T1000 (cell line): ENCODE measurements around the gene CEP63.
A peak's percentile ranks its signal among the peaks of the same experiment; 100 is the strongest.

Source experiments
- DNase-seq: peaks from one replicate; lab custom pipeline; 2025; ENCODE audit warnings: mixed read lengths; lab: John Stamatoyannopoulos, UW

Gene CEP63

DNA sequence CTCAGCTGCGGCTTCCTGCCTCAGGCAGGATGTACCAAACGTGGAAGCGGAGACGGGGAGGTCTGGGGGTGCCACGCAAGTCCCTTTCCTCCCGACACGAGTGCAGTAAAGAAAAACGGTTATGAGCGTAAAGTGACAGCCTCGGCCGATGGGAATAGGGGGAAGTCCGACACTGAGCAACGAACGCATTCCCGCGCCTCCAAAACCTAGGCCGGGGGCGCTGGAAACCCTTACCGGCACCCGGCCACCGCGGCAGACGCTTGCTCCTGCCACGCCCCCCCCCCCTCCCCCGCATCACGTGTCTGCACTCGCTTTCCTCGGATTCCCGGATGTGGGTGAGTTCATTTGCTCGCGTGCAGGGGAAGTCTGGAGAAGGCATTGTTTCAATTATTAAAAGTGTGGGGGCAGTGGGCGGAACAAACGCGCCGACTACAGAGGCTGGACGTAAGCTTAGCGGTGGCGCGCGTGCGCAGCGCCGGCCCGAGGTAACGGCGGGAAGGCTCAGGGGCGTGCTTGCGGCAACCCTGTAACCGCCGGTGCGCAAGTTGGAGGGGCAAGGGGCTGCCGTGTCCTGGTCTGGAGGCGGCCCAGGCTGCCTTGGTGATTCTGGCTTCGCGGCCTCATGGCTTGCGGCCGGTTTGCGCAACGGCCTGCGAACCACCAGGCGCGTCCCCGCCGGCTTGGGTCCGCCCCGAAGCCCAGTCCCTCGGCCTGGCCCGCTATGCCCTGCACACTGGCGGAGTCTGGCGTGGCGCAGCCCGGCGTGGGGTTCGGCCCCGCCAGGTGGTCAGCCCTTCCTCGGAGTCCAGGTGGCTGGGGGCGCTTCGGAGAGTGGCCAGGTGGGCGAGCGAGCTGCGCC, at the start of gene CEP63, which contains the start of gene ANAPC13:
TSS of gene CEP63 (plus strand) at position 340 of the 859 bp plus-strand sequence. CDS start 9,264 bp downstream, outside the sequence.
TSS of gene ANAPC13 (minus strand) at position 268 of the 859 bp plus-strand sequence. CDS start 3,081 bp downstream, outside the sequence.
- peak; percentile 90 for DNase-seq

DNA sequence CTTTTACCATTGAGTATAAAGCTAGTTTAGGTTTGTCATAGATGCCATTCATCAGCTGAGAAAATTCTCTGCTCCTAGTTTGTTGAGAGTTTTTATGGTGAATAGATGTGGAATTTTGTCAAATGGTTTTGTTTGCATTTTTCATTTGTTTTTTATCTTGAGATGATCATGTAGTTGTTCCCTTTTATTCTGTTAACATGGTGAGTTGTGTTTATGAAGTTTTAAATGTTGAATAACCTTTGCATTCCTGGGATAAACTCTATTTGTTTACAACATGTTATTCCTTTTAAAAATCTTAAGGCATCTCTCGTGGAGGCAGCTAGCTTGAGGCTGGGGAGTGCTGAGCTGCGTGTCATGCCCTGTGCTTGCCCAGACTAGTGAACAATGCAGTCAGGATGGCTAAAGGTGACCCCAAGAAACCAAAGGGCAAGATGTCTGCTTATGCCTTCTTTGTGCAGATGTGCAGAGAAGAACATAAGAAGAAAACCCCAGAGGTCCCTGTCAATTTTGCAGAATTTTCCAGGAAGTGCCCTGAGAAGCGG, 48.6 kb upstream of the CEP63 start:
- DNase-seq: no peak

DNA sequence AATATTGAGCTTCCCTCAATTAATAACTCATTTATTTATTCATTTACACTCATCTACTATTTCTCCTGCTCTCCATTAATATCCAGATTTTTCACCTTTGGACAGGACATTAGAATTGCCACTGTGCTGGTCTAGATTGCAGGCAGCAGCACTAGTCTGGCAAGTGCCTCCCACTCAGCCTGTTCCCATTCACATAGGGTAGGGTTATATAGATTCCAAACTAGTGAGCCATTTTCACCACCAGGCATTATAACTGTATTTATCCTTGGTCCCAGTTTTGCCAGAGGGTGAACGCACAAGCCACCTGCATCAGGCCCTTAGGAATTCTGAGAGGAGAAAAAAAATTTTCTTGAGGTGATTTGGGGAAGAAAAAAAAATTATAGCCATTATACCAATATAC, 44.5 kb upstream of the CEP63 start:
- no peak for DNase-seq

DNA sequence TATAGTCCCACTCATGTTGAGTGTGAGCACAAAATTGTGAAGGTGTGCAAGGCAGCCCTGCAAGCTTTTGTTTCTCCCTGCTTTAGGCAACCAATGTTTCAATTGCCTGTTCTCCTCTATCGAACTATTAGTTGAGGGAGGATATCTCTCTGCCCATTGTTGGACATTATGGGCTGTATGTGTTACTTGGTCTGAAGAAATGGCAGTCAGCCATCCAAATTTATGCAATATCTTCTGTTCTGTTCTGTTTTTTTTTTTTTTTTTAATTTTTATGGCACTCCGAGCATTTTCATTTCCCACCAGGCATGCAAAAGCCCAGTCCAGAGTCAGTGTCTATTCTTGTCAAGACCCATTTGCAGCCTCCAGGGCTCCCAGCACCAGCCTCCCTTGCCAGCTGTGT, 44.0 kb upstream of the CEP63 start:
- DNase-seq: no peak

DNA sequence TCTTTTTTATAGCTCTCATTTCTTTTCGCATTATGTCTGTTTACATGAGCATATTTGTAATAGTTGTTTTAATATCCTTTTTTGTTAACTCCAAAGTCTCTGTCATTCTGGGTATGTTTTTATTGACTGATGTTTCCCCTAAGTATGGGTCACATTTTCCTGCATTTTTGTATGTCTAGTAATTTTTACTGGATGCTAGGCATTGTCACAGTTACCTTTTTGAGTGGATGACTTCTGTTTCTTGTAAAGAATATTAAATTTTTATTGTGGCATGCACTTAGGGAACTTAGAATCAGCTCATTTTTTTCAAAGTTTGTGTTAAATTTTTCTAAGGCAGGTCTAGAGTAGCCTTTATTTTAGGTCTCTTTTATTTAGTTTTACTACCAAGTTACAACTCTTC, 40.8 kb upstream of the CEP63 start:
- no peak for DNase-seq

DNA sequence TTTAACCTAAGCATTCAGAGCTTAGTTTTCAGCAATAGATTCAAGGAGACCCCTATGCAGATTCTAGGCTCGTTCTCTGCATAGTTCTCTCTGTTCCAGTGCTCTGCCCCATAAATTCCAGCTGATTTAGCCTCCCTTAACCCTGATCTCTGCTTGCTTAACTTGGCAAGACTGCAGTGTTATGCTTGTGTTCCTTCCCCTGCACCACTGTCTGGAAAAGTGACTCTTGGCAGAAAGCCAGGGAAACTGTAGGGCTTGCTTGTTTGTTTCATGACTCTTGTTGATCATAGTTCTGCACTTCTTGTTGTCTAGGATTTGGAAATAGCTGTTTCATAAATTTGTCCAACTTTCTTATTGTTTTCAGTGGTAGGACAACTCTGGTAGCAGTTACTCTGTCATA, 40.2 kb upstream of the CEP63 start:
- no peak for DNase-seq

DNA sequence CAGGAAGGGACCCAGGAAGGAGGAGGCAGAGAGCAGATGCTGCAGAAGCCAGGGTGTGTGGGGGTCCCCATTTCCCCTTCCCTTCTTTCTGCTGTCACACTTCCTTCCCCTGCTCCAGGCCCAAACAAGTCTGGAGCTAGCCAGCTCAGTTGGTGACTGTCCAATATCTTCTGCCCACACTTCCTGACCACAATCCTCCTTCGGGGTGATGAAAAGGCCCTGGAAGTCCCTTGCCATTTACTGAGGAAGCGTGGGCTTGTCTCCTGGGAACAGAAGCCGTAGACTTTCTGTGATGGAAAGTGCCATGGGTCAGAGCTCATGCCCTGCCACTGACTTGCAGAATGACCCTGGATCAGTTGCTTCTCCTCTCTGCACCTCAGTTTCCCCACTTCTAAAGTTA, 39.1 kb upstream of the CEP63 start:
- DNase-seq: no peak

DNA sequence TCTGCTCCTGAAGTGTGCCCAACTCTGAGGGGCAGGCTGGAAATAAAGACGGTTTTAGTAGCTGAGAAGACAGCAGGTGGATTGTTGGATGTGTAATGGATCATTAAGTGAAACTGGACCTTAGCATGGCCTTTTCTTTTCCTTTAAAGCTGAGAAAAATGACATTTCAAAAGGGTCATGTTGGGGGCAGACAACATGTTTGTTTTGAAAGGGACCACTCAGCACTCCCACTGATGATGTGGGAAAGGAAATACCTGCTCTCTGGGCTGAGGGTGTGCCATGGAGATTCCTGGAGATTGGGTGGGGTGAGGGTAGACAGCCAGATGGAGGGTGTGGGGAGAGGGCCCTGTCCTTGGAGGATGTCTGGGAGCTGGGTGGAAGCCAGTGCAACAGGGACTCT, 38.5 kb upstream of the CEP63 start:
- DNase-seq: no peak

DNA sequence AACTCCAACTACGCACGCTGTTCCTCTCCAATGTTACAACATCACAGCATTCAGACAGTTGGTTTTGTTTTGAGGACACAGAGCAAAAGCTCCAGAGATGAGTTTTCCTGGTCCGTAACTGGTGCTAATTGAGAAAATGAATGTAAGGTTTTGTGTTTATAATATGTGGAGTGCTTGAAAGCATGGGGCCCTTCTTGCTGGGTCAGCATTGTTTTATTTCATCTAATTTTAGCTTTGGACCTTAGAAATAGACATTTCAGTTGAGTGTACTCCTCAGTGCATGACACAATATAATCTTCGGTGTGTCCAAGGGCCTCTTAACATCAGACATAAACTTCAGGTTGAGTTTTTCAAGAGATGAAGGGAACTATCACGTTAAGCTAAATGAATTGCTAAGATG, 37.2 kb upstream of the CEP63 start:
- no peak for DNase-seq

DNA sequence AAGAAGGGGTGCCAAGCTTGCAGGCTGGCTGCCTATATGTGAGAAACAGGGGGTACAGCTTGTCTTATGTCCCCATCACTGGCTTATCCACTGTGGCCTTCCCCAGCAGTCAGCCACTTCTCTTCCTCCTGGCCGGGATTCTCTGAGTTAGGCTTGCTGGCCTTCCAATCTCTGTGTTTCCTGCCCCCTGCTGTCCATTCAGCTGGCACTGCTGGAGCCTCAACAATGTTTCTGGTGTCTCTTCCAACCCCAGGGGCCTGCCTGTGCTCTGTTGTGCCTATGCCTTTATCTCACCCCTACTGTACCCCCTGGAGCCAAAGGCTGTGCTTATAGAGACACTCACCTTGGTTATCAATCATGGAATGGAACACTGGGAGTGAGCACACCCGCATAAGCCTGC, 36.6 kb upstream of the CEP63 start:
- DNase-seq: no peak

DNA sequence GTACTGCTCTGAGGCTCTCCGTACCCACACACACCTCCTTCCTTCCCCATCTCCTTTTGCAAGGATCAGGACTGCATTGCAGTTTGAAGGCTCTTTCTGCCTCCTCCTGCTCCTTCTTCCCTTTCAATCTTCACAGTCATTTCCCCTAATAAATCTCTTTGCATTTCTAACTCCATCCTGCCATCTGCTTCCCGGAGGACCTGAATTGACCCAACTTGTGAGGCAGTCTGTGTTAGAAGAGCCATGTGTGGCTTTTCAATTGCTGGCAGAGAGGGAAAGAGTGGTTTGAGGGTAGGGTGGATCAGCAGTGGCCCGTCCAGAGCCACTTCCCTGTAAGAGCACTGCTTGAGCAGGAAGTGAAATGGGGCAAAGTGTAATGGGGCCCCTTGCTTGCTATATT, 35.9 kb upstream of the CEP63 start:
- no peak for DNase-seq

DNA sequence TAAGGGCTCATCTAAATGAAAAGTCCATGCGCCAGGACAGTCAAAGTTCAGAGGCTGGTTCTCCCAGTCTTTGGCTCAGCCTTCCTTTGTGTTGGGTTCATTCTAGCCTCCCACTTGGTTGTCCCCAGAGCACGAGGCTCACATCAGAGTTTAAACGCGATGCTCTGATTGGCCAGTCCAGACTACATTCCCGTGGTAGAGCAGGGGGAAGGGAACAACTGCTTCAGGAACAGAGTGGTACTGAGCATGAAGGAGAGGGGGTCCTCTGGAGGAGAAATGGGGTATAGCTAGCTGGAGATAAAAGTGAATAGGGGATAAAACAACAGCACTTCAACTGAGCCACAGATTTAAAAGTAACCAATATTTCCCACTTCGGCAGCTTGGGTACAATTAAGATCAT, 32.2 kb upstream of the CEP63 start:
- DNase-seq: no peak

DNA sequence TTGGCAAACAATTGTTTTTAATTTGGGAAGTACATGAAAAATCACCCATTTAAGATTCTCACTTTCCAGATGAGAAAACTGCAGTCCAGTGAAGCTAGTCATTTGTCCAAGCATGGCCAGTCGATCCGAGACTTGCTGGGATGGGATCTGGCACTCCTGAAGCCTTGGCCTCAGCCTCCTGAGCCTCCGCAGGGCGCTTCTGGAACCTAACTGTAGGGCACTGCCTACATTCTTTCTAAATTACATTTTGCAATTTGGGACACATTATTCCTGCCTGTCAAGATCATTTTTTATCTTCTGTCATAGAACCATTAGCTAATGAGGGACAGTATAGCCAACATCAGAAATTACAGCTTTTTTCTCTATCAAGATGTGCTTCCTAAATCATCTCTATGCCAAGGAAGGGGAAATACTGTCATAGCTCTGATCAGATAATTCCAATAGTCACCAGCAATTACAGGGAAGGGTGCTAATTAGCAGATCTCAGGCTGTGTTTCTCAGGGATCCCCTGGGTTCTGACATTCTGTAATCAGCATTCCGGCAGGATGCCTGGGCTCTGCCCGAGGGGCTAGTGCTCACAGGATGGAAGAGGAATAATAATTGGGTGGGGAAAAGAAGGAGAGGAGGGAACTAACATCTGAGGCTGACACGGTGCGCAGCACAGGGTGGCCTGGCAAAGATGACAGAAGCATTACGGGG, 28.3 kb upstream of the CEP63 start:
- no peak for DNase-seq

DNA sequence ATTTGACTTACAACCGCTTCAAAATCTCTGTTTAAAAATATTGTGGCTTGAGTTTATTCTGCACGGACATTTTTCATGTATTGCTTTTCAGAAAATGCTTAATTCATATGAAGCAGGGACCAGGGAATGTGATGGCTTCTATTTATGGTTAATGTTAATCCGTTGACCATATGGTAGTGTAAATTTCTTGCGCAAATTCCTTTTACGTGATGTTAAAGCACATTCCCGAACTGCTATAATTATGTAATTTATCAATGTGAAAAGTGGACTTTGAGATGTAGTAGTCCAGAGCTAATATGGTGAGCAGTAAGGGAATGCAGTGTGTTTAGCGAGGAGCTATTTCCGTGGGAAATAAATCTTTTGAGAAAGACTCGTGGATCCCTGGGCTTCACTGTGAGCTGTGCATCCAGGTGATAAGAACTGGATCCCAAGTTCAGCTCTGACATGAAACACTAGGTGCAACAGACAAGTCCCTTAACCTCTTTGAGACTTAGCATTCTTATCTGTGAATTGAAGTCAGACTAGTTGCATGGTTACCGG, 27.4 kb upstream of the CEP63 start:
- DNase-seq: no peak

DNA sequence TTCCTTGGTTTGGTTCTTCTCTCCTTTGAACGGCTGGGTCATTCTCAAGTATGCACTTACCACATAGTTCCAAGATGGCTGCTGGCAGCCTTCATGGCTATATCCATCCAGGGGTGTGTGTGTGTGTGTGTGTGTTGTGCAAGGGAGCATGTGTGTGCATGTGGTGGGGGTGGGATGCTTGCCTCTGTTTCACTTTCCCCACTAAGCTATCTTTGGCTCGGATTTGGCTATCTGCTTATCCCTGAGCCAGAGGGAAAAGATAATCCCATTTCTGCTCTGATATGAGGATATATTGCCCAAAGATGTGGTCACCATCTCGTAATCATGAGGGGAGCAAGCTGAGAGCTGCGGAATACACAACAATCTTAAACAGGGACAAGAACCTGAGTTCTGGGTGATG, 26.3 kb upstream of the CEP63 start:
- DNase-seq: no peak

DNA sequence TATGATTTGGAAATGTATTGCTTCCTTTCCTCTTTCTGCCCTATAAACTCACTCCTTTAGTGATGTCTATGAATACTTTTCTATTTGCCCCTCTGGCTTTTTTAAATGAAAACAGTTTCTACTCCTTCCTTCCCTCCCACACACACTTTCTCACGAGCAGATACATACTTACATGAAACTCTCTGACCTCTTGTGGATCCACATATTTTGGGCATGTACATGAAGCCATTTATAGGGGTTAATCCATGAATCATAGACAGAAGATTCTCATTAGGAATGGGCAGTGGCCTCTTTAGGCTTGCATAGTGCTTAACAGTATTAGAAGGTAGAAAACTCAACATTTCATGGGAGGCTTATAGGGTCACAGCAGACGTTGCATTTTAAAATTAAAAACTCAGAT, 24.9 kb upstream of the CEP63 start:
- DNase-seq: no peak

DNA sequence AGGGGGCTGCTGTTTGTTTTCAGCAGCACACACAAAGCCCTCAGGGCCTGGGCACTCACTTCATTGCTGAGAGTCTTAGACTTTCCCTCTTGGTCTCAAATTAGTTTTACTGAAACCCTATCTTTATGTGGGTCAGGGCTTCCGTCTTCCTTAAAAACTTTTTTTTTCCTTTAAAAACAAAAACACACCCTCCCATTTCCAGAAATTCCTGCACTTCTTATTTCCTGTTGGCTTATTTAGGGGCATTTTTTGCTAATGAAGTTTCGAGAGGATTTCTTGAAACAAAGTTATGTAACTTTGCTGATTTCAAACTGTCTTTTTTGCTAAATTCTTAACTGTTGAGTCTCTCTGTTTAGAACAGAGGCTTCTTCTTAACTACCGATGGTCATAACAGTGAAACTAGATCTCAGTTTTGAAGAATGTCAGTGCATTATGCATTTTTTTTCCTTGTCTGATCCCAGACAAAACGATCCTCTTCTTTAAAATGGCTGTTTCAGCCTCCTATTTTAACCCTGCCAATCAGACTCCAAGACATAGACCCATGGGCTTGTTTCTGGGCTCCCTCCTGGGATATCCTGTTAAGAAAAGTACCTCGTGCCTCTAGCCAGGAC, 23.4 kb upstream of the CEP63 start:
- DNase-seq: no peak

DNA sequence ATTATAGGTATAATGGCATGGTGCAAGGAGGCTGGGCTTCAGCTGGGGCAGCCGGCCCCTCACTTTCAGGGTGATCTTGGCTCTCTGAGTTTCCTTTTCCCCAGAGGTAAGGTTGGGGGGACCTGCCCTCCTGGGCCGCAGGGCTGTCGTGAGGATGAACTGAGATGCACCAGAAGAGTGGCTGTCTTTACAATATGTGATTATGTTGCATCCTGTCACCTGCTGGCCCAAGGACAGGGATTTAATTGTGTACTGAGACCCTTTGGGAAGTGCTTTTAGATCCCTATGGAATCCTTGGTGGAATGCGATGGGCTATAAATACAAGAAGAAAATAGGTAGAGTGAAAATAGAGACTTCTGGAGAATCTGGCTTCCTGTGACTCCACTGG, 22.2 kb upstream of the CEP63 start:
- no peak for DNase-seq

DNA sequence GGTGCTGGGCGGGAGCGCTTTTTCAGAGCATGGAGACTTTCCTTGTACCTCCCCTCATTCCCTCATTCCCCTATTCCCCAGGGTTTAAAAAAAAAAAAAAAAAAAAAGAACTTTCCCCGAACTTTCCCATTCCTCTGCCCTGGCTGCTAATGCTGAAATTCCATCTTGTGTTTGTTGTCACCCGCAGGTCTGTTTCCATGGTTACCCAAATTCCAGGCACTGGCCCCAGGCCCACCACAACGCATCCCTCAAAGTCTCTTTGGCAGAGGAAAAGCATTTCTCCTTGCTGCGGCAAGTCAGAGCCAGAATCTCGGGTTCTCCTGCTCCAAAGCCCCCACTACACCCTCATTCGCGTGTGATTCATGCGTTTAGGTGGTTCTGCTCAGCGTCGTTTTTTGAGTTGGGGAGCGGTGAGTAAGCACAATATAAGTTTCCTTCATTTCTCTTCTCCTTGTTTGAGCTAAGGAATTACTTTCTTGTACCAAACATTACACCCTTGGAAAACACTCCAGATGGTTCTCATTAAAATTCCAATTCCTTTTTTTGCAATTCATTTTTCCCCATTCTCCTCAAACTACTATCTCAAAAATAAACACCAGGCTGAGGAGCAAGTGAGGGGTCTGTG, 21.7 kb upstream of the CEP63 start:
- DNase-seq: peak; percentile 89

DNA sequence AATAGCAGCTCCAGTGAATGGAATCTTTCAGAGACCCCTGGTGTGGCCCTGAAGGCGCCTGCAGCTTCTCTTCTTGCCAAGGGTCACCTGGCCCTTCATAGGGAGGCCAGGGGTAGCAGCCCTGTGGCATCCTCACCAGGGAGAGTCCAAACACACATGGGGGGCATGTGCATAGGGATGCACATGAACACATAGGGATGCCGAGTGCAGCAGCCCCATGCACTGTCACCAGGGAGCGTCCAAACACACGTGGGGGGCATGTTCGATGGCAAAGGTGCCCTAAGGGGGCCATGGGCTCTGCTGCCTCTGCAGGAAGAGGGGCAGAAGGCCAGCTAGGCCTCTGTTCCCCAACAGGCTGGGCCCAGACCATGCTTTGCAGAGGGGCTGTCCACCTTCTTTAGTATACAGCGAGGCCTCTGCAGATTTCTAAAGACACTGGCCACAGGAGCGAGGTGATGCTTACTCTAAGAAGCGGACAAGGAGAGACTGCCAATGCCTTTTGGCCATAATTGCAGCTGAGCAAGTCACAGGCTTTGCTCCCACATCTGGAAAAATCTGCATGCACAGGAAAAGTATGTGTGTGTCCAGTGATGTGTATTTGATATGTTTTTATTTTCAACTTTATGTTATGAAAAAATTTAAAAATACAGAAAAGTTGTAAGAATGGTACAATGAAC, 21.0 kb upstream of the CEP63 start:
- no peak for DNase-seq

DNA sequence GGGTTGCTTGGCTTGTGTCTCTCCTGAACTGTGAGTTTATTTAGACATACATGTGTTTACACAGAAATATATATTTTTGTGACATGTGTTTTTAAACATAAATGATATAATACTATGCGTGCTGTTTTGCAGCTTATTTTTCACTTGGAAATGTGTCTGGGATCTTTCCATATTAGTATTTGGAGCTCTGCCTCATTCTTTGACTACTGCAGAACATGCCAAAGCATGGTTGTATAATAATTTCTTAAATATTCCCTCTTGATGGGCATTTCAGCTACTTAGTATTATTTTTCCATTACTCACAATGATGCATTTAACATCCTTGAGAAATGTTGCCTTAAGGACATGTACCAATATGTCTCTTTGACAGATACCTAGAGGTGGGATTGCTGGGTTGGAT, 19.5 kb upstream of the CEP63 start:
- DNase-seq: no peak
